GM19467 (cell line): Measurements from ENCODE around the gene RNPS1.

ENCODE experiments used
- ATAC-seq: cut with Tn5 transposase; IDR thresholded peaks from one replicate; pipeline ENCODE4 v1.9.1; 2021; ENCODE audit warnings: mild to moderate bottlenecking, moderate library complexity; ENCODE audit not compliant: unreplicated experiment

RNPS1 gene

DNA sequence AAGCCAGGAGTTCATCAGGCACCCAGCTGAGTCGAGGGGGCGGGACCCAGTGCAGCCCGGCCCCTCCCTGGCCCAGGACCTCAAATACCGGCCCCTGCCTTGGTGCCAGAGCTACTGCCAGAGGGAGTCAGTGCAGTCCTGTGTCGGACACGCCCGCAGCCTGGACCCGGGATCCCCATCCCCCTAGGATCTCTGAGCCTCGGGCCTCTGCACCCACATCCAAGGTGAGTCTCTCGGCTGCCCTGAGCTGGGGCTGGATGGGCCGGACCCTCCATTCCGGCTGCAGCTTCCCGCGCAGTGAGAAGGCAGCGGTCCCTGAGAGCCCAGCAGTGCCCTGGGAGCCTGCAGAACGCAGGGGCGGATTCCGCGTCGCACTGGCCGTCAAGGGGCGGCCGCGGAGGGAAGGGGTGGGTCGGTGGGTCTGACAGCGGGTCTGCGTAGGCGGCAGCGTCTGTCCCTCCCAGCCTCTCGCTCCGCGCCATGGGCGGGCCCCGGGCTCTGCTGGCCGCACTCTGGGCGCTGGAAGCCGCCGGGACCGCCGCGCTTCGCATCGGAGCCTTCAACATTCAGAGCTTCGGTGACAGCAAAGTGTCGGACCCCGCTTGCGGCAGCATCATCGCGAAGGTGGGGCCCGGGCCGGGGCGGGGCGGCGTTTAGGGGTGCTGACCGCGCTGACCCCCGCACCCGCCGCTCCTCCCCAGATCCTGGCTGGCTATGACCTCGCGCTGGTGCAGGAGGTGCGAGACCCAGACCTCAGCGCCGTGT is 31.4 kb downstream of the RNPS1 start, which contains the start of gene DNASE1L2:
TSS of gene DNASE1L2 (plus strand) at position 108 of the 765 bp plus-strand sequence. CDS start at position 481, 373 bp downstream.
- ATAC-seq: no peak

DNA sequence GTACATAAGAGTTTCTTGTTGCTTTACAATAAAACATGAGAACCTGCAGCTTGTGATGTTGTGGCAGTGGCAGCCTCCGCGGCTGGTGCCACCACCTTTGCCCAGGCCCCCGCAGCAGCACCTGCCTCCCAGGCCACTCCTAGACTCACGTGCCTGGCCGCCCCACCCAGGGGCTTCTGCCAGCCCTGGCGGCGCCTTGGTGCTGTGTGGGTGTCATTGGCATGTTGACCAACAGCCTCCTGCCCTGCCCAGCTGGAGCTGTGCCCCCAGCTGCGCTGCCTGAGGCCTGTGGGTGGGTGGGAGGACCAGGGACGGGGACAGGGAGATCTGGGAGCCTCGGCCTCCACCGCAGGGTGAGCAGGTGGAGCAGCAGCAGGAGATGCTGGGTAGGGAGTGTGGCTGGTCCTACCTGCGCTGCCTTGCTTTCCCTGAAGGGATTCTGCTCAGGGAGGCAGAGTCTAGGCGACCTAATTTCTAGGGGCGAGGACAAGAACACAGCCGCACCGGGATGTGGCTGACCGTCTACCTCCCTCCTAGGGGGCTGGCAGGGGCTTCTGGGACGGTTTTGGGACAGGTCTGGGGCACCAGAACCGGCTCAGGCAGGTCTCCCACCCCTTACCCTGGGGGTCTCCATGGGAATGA is 32.1 kb downstream of the RNPS1 start:
- no peak for ATAC-seq

DNA sequence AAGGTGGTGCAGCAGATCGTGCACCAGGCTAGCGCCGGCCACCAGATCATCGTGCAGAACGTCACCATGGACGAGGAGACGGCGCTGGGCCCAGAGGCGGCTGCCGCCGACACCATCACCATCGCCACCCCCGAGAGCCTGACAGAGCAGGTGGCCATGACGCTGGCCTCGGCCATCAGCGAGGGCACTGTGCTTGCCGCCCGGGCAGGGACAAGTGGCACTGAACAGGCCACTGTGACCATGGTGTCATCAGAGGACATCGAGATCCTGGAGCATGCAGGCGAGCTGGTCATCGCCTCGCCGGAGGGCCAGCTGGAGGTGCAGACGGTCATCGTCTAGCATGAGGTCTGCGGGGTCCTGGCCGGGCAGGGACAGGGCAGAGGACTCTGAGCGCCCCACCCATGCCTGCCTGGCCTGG is 32.7 kb downstream of the RNPS1 start:
- ATAC-seq: no peak

DNA sequence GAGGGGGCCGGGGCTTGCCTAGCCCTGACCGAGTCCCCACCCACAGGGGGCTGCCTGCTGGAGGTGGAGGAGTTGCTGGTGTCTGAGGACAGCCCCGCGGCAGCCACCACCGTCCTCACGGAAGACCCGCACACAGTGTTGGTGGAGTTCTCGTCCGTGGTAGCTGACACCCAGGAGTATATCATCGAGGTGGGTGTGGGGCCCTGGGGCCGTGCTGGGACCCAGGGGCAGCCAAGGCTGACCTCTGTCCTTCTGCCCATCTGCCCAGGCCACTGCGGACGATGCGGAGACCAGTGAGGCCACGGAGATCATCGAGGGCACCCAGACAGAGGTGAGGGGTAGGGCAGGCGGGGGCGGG is 33.1 kb downstream of the RNPS1 start:
- no peak for ATAC-seq

DNA sequence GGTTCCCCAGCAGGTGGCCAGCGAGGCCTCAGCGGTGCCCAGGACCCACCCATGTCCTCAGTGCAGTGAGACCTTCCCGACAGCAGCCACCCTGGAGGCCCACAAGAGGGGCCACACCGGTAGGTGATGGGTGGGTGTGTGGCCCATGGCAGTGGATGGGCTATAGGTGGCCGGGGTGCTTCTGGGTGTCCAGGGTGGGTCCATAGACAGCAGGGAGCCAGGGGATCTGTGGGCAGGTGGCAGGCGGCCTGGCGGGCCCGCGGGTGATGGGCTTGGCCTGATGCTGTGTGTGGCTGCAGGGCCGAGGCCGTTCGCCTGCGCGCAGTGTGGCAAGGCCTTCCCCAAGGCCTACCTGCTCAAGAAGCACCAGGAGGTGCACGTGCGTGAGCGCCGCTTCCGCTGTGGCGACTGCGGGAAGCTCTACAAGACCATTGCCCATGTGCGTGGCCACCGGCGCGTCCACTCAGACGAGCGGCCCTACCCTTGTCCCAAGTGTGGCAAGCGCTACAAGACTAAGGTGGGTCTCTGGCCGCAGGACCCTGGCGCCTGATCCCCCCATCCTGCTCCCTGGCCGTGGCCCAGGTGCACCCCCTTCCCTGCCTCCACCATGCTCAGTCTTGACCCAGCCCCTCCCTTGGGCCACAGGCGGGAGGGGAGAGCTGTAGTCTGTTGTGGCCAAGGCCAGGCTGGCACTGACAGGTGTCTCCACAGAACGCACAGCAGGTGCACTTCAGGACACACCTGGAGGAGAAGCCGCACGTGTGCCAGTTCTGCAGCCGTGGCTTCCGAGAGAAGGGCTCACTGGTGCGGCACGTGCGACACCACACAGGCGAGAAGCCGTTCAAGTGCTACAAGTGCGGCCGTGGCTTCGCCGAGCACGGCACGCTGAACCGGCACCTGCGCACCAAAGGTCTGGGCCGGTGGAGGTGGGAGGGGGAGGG is 33.8 kb downstream of the RNPS1 start:
- no peak for ATAC-seq

DNA sequence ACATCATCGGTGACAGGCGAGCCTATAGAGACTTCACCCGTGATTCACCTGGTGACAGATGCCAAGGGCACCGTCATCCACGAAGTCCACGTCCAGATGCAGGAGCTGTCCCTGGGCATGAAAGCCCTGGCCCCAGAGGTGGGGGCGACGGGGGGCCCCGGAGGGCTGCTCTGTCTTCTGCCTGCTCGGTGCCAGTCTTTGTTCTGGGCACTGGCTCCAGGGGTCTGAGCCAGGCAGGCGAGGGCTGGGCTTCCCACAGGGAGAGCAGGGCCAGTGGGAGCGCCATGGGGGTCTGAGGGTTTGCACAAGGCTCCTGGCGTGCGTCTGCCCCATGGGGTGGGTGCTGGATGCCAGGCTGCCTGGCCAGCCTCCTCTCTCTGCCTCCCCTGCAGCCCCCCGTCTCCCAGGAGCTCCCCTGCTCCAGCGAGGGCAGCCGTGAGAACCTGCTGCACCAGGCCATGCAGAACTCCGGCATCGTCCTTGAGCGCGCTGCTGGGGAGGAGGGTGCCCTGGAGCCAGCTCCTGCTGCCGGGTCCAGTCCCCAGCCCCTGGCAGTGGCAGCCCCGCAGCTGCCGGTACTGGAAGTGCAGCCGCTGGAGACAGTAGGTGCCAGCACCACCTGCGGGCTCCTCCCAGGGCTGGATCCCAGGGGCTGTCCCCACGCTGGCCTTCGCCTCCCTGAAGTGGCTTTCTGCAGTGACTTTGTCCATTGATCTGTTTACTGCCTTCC is 34.7 kb downstream of the RNPS1 start:
- no peak for ATAC-seq

DNA sequence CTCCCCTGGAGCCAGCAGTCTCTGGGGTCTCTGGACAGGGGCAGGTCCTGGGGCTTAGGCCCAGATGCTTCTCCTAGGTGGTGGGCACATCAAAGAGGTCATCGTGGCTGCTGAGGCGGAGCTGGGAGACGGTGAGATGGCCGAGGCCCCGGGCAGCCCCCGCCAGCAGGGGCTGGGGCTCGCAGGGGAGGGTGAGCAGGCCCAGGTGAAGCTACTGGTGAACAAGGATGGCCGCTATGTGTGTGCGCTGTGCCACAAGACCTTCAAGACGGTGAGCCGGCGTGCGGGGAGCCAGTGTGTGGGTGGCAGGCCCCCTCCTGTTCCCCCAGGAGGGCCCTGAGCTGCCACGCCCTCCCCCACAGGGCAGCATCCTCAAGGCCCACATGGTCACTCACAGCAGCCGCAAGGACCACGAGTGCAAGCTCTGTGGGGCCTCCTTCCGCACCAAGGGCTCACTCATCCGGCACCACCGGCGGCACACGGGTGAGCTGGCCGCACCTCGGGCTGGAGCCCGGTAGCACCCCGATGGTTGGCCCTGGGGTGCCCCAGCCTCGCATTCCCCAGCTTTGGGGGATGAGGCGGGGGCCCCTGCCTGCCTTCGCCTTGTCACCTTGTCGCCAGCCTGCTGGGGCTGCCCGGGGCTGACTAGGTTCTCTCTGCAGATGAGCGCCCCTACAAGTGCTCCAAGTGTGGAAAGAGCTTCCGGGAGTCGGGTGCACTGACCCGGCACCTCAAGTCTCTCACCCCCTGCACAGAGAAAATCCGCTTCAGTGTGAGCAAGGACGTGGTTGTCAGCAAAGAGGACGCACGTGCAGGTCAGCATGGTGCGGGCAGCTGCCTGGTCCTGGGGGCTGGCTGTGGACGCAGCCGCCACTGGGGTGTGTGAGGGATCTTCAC is 35.6 kb downstream of the RNPS1 start:
- ATAC-seq: no peak

DNA sequence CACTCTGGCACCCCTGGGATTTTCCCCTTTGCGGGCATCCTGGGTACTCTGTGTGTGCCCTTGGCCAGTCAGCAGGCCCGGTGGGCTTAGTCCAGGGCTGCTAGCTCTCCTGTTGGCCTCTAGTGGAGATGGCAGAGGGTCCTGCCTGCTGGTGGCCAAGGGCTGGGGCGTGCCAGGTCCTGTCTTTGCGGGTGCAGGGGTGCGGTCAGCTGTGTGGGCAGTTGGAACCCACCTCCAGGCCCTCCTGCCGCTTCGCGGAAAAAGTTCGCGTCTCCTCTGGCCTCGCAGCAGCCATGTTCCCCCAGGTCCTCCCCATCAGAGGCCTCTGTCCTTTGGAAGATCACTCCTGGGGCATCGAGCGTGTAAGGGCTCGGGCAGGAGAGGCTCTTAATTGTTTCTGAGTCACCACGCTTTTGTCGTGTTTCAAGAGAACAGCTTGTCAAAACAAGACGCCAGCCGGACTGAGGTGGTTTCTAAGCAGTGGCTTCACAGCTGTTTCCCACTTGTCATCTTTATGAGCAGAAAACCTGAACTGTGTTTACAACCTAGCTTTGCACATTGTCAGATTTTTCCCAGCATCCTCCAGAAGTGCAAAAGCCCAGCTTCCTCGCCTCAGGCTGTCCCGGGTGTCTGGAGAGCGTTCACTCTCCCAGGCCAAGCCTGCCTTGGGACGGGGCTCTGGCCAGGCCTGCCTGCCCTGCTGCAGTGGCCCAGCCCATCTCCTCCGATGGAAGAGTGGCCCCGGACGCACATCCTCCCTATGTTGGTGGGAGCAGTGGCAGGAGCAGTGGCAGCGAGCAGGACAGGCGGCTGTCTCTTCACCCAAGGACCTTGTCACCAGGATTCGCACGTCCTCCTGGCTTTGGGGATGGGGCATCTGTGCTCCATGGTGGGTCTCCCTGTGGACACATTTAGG is 36.7 kb downstream of the RNPS1 start:
- ATAC-seq: no peak

DNA sequence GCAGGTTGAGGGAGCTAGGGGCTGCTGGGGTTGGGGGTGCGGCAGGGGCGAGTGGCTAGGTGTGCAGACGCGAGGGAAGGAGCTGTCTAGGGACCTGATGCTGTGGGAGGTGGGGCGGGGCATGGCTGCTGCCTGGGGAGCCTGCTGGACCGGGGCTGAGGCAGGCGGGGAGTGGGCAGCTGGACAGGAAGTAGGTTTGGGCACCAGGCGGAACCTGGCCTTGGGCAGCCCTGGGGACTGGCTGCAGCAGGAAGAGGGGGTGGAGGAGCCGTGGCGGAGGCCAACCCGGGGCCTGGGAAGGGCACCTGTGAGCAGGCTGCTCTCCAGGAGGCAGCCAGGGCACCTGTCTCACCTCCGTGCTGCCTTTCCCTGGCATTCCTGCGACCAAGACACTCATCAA is 37.5 kb downstream of the RNPS1 start:
- no peak for ATAC-seq

DNA sequence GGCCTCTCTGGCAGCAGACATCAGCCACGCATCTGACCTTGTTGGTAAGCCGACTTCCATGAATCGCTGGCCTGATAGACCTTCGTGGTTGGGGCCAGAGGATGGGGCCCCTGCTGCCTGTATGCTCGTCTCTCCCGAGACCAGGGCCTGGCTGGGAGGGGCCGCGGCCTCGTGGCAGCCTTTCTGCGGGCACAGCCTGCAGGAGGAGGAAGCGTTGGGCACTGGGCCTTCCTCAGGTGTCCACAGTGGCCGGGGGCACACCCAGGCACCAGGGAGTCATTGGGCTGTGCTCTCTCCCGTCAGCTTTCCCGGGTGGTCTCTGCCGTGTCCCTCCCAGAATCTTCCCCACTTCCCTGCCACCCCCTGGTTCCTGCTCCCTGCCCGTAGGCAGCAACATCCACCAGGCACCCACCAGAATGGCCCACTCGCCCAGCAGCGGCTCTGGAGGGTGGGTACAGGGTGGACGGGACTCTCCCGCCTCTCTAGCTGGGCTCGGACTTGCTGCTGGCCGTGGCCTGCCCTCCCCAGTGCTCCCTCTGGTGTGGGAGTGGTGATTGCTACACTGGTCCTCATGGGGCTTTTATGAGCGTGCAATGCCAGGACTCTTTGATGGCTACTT is 38.2 kb downstream of the RNPS1 start:
- no peak for ATAC-seq

DNA sequence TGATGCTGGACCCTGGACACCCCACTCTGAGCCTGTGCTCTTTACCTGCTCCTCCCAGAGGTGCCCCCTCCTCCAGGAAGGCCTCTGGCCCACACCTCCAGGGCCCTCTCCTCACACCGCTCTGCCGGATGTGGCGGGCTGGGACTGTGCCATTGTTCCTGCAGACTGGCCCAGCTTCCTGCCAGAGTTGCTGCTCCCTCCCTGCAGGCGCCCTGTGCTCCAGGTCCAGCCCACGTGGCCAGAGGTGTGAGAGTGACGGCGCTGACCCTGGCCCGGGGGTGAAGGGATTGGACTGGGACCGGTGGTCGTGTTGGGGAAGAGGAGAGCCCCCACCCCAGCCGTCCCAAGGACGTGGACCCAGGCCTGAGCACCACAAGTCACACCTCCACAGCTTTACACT is 38.8 kb downstream of the RNPS1 start:
- ATAC-seq: no peak

DNA sequence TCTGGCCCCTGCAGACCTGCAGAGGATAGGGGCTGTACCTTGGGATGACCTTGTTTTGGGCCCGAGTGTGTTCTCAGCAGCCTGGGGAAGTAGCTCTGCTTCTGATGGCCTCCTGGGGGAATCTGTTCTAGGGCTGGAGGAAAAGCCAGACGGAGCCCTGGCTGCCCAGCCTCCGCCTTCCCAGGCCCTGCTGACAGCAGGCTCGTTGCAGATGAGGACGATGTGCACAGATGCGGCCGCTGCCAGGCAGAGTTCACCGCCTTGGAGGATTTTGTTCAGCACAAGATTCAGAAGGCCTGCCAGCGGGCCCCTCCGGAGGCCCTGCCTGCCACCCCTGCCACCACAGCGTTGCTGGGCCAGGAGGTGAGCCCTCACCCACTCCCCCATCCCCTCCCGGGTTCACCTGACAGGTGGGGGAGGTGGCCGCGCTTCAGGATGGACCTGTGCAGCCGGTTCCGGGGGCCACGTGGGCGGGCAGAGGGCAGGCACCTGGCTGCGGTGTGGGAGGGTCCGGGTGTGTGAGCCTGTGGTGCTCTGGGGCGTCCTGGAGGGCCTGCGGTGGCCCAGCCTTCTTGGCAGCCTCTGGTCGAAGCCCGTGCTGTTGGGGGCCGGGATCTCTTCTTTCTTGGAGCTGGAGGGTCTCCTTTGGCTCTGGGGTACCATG is 39.6 kb downstream of the RNPS1 start:
- ATAC-seq: no peak

DNA sequence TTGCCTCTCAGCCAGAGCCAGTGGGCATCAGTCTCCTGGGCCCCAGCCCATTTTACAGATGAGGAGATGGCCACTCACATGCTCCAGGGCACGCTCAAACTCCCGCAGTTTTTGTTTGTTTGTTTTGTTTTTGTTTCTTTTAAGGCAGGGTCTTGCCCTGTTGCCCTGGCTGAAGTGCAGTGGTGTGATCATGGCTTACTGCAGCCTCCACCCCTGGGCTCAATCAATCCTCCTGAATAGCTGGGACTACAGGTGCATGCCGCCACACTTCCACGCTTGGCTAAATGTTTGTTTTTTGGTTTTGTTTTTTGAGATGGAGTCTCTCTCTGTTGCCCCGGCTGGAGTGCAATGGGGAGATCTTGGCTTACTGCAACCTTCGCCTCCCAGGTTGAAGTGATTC is 41.0 kb downstream of the RNPS1 start:
- no peak for ATAC-seq

DNA sequence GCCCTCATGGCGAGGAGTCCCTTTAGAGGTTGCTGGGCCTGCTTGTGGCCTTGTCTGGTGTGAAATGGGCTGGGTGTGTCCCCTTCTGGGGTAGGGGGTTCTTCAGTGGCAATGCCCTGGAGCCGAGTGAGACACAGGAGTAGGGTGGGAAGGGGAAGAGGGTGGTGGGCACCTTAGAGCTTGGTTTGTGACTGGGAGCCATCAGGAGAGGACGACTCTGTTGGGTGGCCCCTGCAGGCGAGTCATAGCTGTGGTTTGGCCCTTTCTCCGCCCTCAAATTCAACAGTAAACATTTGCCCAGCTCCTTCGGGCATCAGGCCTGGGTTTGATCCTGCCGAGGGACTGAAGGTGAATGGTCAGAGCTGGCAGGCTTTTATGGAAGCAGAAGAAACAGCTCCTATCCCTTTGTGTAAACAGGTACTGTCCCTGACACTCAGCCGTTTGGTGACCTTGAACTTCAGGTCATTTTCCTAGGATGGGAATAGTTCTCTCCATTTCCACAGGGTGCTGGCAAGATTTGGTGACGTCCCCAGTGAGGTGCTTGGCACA is 41.6 kb downstream of the RNPS1 start:
- no peak for ATAC-seq

DNA sequence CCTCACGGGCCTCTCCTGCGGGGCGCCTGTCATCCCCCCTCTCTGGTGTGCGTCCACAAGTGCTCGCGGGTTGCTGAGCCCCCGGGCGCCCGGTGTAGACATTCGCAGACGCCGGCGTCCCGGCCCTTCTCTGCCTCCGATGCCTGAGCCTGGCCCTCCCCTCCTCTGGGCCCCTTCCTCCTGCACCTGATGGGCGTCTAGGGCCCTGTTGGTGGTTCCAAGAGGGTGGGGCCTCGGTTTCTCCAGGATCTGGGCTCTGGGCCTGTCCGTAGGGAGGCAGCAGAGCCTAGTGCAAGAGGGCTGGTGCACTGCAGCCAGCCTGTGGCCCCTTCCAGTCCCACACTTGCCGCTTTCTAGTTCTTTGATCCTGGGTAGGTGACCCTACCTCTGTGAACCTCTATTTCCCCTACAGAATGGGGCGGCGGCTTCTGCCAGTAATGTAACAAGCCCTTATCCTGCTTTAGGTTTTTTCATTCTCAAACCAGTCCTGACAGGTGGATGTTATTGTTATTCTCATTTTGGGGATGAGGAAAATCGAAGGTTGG is 43.9 kb downstream of the RNPS1 start:
- ATAC-seq: peak; percentile 28

DNA sequence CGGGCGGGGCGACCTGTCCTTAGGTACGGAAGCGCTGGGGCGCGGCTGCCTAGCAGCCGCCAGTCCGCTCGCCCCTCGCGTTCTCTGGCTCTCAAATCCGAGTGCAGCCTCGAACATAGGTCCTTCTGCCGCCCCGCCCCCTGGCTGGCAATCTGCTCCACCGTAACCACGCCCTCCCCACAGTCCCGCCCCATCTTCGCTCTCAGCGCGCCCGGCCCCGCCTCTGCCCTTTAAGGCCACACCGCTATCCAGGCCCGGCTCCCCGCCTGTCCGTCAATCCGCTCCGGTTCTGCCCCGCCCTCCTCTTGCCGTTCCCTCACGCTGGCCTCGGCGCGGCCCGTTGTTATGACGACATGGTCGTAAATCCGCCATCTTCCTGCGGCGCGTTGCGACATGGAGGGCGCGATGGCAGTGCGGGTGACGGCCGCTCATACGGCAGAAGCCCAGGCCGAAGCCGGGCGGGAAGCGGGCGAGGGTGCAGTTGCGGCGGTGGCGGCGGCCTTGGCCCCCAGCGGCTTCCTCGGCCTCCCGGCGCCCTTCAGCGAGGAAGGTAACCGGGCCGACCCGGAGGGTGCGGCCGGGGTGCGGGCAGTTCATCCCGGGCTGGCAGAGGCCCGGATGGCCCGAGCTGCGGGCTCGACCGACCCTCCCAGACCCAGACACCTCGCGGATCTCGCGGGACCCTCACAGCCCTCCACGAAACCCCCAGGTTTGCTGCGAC is 44.5 kb downstream of the RNPS1 start, which contains the start of gene E4F1:
TSS of gene E4F1 (plus strand) at position 371 of the 721 bp plus-strand sequence. CDS start at position 394, 23 bp downstream.
- peak; percentile 93 for ATAC-seq
